Activated CD4-positive, alpha-beta T cell treated with anti-CD3 and anti-CD28 coated beads for 36 hours (primary cell): ENCODE results near the gene ZNF469. TPM values are rescaled to one million over a fixed set of nuclear protein-coding genes. Genes with fewer than 3 reads are reported as not detected.

ENCODE experiments used
- ATAC-seq: fragments of 200-7000 bp; cut with Tn5 transposase; one replicate; pipeline ENCODE4 v1.10.0; 2021; ENCODE audit warnings: mild to moderate bottlenecking, moderate library complexity
- CTCF ChIA-PET: fragments of 350-600 bp; sonication (Branson Sonifier 250); formaldehyde crosslinking; loops from one replicate; lab custom pipeline; 2021; ENCODE audit warnings: antibody characterized with exemption; lab: Charles Lee
- POLR2A ChIA-PET: fragments of 350-600 bp; sonication (Branson Sonifier 250); formaldehyde crosslinking; loops from one replicate; lab custom pipeline; 2021; ENCODE audit warnings: antibody characterized with exemption, inconsistent platforms; lab: Charles Lee
- DNase-seq: peaks from one replicate; pipeline ENCODE4 v3.0.0-alpha.2; 2020
- H3K27ac Mint-ChIP-seq: one replicate; pipeline ENCODE4 v1.8.0; 2021; ENCODE audit warnings: mixed read lengths
- H3K27me3 Mint-ChIP-seq: one replicate; pipeline ENCODE4 v1.8.0; 2021; ENCODE audit warnings: mixed read lengths
- H3K36me3 Mint-ChIP-seq: one replicate; pipeline ENCODE4 v1.8.0; 2021; ENCODE audit warnings: low read depth, mixed read lengths
- H3K4me1 Mint-ChIP-seq: one replicate; pipeline ENCODE4 v1.8.0; 2021; ENCODE audit warnings: mixed read lengths
- H3K4me3 Mint-ChIP-seq: one replicate; pipeline ENCODE4 v1.8.0; 2021; ENCODE audit warnings: mild to moderate bottlenecking, moderate library complexity, mixed read lengths
- H3K9me3 Mint-ChIP-seq: one replicate; pipeline ENCODE4 v1.8.0; 2021; ENCODE audit warnings: low read depth, mixed read lengths
- intact Hi-C, 2 experiments: fragments of 100-400 bp; cut with DNase I in 1 of 2; cut with micrococcal nuclease in 1 of 2; formaldehyde crosslinking; loops; one replicate each; pipeline versions ENCODE4 v1.14.2 to v1.15.1; 2022 to 2024; cut with DNase I, micrococcal nuclease
- total RNA-seq, 2 experiments: library from RNA; stranded (reverse); gene quantifications; one replicate each; pipeline ENCODE4 v1.2.3, GENCODE V29; 2021

The ZNF469 gene
- total RNA-seq, 2 experiments from 2014 or later: 0.39 to 0.50 TPM

- no peaks in the 10 kb centered on the region for H3K4me1 Mint-ChIP-seq
- POLR2A ChIA-PET: no interaction called here
- H3K27me3 Mint-ChIP-seq: peaks cover 31% of the 10 kb centered on the region
- no peak for DNase-seq
- H3K36me3 Mint-ChIP-seq: no peaks in the 10 kb centered on the region
- intact Hi-C loops: no loop called here
- H3K4me3 Mint-ChIP-seq: no peak overlapping the region
- H3K9me3 Mint-ChIP-seq: no peaks in the 10 kb centered on the region
- ATAC-seq: no peak
- CTCF ChIA-PET: no interaction called here
- no peak overlapping the region for H3K27ac Mint-ChIP-seq
Observed at GRCh38 chr16:88384222-88385111, 1.7 kb downstream of the ZNF469 start.

GRCh38 chr16:88385112-88385594, 2.4 kb downstream of the ZNF469 start:
- H3K4me3 Mint-ChIP-seq: no peak overlapping the region
- H3K4me1 Mint-ChIP-seq: no peaks in the 10 kb centered on the region
- intact Hi-C loops: no loop called here
- ATAC-seq (no peak), DNase-seq (no peak)
- H3K27me3 Mint-ChIP-seq: peaks cover 32% of the 10 kb centered on the region
- ChIA-PET POLR2A (interaction anchor here (0.6 kb wide), 1 partner anchor 45 kb away, joined by 3 read pairs; no protein-coding TSS in a partner anchor), CTCF (no interaction called here)
- H3K9me3 Mint-ChIP-seq: no peaks in the 10 kb centered on the region
- H3K27ac Mint-ChIP-seq: no peak overlapping the region
- H3K36me3 Mint-ChIP-seq: no peaks in the 10 kb centered on the region

- Mint-ChIP-seq H3K27ac (no peak overlapping the region), H3K36me3 (no peaks in the 10 kb centered on the region), H3K27me3 (peaks cover 32% of the 10 kb centered on the region), H3K4me3 (no peak overlapping the region), H3K4me1 (no peaks in the 10 kb centered on the region), H3K9me3 (no peaks in the 10 kb centered on the region)
- intact Hi-C loops: no loop called here
- ChIA-PET POLR2A (interaction anchor here (0.6 kb wide), 1 partner anchor 44 kb away, joined by 3 read pairs; no protein-coding TSS in a partner anchor), CTCF (no interaction called here)
- ATAC-seq (no peak), DNase-seq (no peak)
Observed at GRCh38 chr16:88385831-88386815, 3.4 kb downstream of the ZNF469 start.

- no peak overlapping the region for H3K4me3 Mint-ChIP-seq
- no peaks in the 10 kb centered on the region for H3K36me3 Mint-ChIP-seq
- H3K9me3 Mint-ChIP-seq: no peaks in the 10 kb centered on the region
- H3K27me3 Mint-ChIP-seq: peaks cover 29% of the 10 kb centered on the region
- ATAC-seq (no peak), DNase-seq (no peak)
- ChIA-PET CTCF (no interaction called here), POLR2A (no interaction called here)
- H3K27ac Mint-ChIP-seq: no peak overlapping the region
- H3K4me1 Mint-ChIP-seq: no peaks in the 10 kb centered on the region
- intact Hi-C loops: no loop called here
Observed at GRCh38 chr16:88387180-88387765, 4.5 kb downstream of the ZNF469 start.

- Mint-ChIP-seq H3K4me1 (no peaks in the 10 kb centered on the region), H3K27me3 (peaks cover 29% of the 10 kb centered on the region), H3K27ac (no peak overlapping the region), H3K36me3 (no peaks in the 10 kb centered on the region), H3K4me3 (no peak overlapping the region), H3K9me3 (no peaks in the 10 kb centered on the region)
- CTCF ChIA-PET: no interaction called here
- POLR2A ChIA-PET: no interaction called here
- ATAC-seq (no peak), DNase-seq (no peak)
- intact Hi-C loops: no loop called here
Observed at GRCh38 chr16:88387941-88388627, 5.3 kb downstream of the ZNF469 start.

- no peak for DNase-seq
- no peaks in the 10 kb centered on the region for H3K9me3 Mint-ChIP-seq
Observed at GRCh38 chr16:88389191-88389590, 6.4 kb downstream of the ZNF469 start.

GRCh38 chr16:88389621-88390160, 6.9 kb downstream of the ZNF469 start:
- intact Hi-C loops: no loop called here
- DNase-seq: no peak
- Mint-ChIP-seq H3K4me3 (no peak overlapping the region), H3K9me3 (no peaks in the 10 kb centered on the region), H3K4me1 (no peaks in the 10 kb centered on the region), H3K27me3 (peaks cover 21% of the 10 kb centered on the region), H3K36me3 (no peaks in the 10 kb centered on the region), H3K27ac (no peak overlapping the region)
- CTCF ChIA-PET: interaction anchor here (0.7 kb wide), 1 partner anchor 540 kb away, joined by 3 read pairs; no protein-coding TSS in a partner anchor
- ATAC-seq: no peak
- POLR2A ChIA-PET: no interaction called here

More at GRCh38 chr16:88389191-88389590, 6.4 kb downstream of the ZNF469 start:
- no peak for ATAC-seq
- CTCF ChIA-PET: interaction anchor here (0.7 kb wide), 1 partner anchor 540 kb away, joined by 3 read pairs; no protein-coding TSS in a partner anchor
- no peaks in the 10 kb centered on the region for H3K4me1 Mint-ChIP-seq
- intact Hi-C loops: no loop called here
- no peaks in the 10 kb centered on the region for H3K36me3 Mint-ChIP-seq
- POLR2A ChIA-PET: no interaction called here
- no peak overlapping the region for H3K27ac Mint-ChIP-seq
- H3K4me3 Mint-ChIP-seq: no peak overlapping the region
- peaks cover 26% of the 10 kb centered on the region for H3K27me3 Mint-ChIP-seq

- POLR2A ChIA-PET: no interaction called here
- H3K4me1 Mint-ChIP-seq: no peaks in the 10 kb centered on the region
- peaks cover 16% of the 10 kb centered on the region for H3K27me3 Mint-ChIP-seq
- H3K4me3 Mint-ChIP-seq: no peak overlapping the region
- H3K9me3 Mint-ChIP-seq: no peaks in the 10 kb centered on the region
- DNase-seq (no peak), ATAC-seq (no peak)
- intact Hi-C loops: no loop called here
- H3K27ac Mint-ChIP-seq: no peak overlapping the region
- no peaks in the 10 kb centered on the region for H3K36me3 Mint-ChIP-seq
- CTCF ChIA-PET: no interaction called here
Observed at GRCh38 chr16:88390265-88390664, 7.5 kb downstream of the ZNF469 start.

GRCh38 chr16:88390735-88391134, 8.0 kb downstream of the ZNF469 start:
- CTCF ChIA-PET: no interaction called here
- Mint-ChIP-seq H3K36me3 (no peaks in the 10 kb centered on the region), H3K27ac (no peak overlapping the region), H3K27me3 (peaks cover 14% of the 10 kb centered on the region), H3K4me1 (no peaks in the 10 kb centered on the region), H3K4me3 (no peak overlapping the region), H3K9me3 (no peaks in the 10 kb centered on the region)
- intact Hi-C loops: no loop called here
- ATAC-seq: no peak
- DNase-seq: no peak
- POLR2A ChIA-PET: no interaction called here

GRCh38 chr16:88391144-88391850, 8.5 kb downstream of the ZNF469 start:
- H3K9me3 Mint-ChIP-seq: no peaks in the 10 kb centered on the region
- peaks cover 13% of the 10 kb centered on the region for H3K27me3 Mint-ChIP-seq
- ATAC-seq: no peak
- intact Hi-C loops: no loop called here
- DNase-seq: no peak
- H3K4me1 Mint-ChIP-seq: no peaks in the 10 kb centered on the region
- no peaks in the 10 kb centered on the region for H3K36me3 Mint-ChIP-seq
- no peak overlapping the region for H3K27ac Mint-ChIP-seq
- ChIA-PET POLR2A (no interaction called here), CTCF (no interaction called here)
- no peak overlapping the region for H3K4me3 Mint-ChIP-seq
